H9 (cell line): ENCODE measurements around the gene MAD2L1. TPM values are rescaled to one million over a fixed set of nuclear protein-coding genes. Genes with fewer than 3 reads are reported as not detected.

Source experiments
- DNase-seq: peaks from one replicate; pipeline ENCODE4 v3.0.0-alpha.2; 2017
- H2AFZ ChIP-seq: one replicate; pipeline ENCODE4 v1.6.1; 2013; ENCODE audit warnings: mild to moderate bottlenecking, low read length, control low read depth, moderate library complexity
- H2AK5ac ChIP-seq: 2 replicates; pipeline ENCODE4 v1.6.1; 2013; ENCODE audit warnings: low read length, control low read depth, mixed read lengths; ENCODE audit not compliant: insufficient read length
- H2BK120ac ChIP-seq: one replicate; pipeline ENCODE4 v1.6.1; 2013; ENCODE audit warnings: low read depth, mild to moderate bottlenecking, low read length, control low read depth, inconsistent platforms; ENCODE audit not compliant: poor library complexity, severe bottlenecking
- H2BK12ac ChIP-seq: 2 replicates; pipeline ENCODE4 v1.6.1; 2013; ENCODE audit warnings: low read length, control low read depth, mixed read lengths, low read depth; ENCODE audit not compliant: insufficient read length
- H2BK15ac ChIP-seq: 2 replicates; pipeline ENCODE4 v1.6.1; 2013; ENCODE audit warnings: low read depth, low read length, control low read depth
- H2BK20ac ChIP-seq: one replicate; pipeline ENCODE4 v1.6.1; 2013; ENCODE audit warnings: low read depth, mild to moderate bottlenecking, low read length, control low read depth, inconsistent platforms; ENCODE audit not compliant: poor library complexity, severe bottlenecking
- H2BK5ac ChIP-seq: 2 replicates; pipeline ENCODE4 v1.6.1; 2013; ENCODE audit warnings: low read length, control low read depth, mixed read lengths; ENCODE audit not compliant: insufficient read length
- H3K14ac ChIP-seq: 2 replicates; pipeline ENCODE4 v1.6.1; 2013; ENCODE audit warnings: low read length, control low read depth; ENCODE audit not compliant: insufficient read depth
- H3K18ac ChIP-seq: 2 replicates; pipeline ENCODE4 v1.6.1; 2013; ENCODE audit warnings: low read depth, mild to moderate bottlenecking, mixed read lengths, low read length, control low read depth; ENCODE audit not compliant: insufficient read length
- H3K23ac ChIP-seq: 2 replicates; pipeline ENCODE4 v1.6.1; 2013; ENCODE audit warnings: low read length, control low read depth, mixed read lengths, low read depth; ENCODE audit not compliant: insufficient read length
- H3K23me2 ChIP-seq: 2 replicates; pipeline ENCODE4 v1.6.1; 2013; ENCODE audit warnings: low read depth, mild to moderate bottlenecking, mixed read lengths, low read length, control low read depth; ENCODE audit not compliant: insufficient read length, poor library complexity, severe bottlenecking
- H3K27ac ChIP-seq: 2 replicates; pipeline ENCODE4 v1.5.1; 2013; ENCODE audit warnings: low read length, control low read depth, mixed read lengths, low read depth; ENCODE audit not compliant: insufficient read length
- H3K27me3 ChIP-seq: 2 replicates; pipeline ENCODE4 v1.6.1; 2013; ENCODE audit warnings: low read length, control low read depth, inconsistent platforms; ENCODE audit not compliant: insufficient read depth
- H3K4ac ChIP-seq: 2 replicates; pipeline ENCODE4 v1.6.1; 2013; ENCODE audit warnings: low read depth, mild to moderate bottlenecking, control low read depth, inconsistent platforms, low read length, moderate library complexity
- H3K4me1 ChIP-seq: 2 replicates; pipeline ENCODE4 v1.6.1; 2013; ENCODE audit warnings: low read length, control low read depth, inconsistent platforms; ENCODE audit not compliant: insufficient read depth
- H3K4me2 ChIP-seq: 2 replicates; pipeline ENCODE4 v1.6.1; 2013; ENCODE audit warnings: low read length, control low read depth, mixed read lengths; ENCODE audit not compliant: insufficient read length, insufficient read depth
- H3K56ac ChIP-seq: 2 replicates; pipeline ENCODE4 v1.6.1; 2013; ENCODE audit warnings: low read depth, mild to moderate bottlenecking, mixed read lengths, low read length, control low read depth; ENCODE audit not compliant: insufficient read length
- H3K79me1 ChIP-seq: 2 replicates; pipeline ENCODE4 v1.6.1; 2013; ENCODE audit warnings: low read depth, mild to moderate bottlenecking, moderate library complexity, low read length, control low read depth, inconsistent platforms; ENCODE audit not compliant: insufficient read depth, poor library complexity, severe bottlenecking
- H3K79me2 ChIP-seq: 2 replicates; pipeline ENCODE4 v1.6.1; 2013; ENCODE audit warnings: low read length, control low read depth, inconsistent platforms; ENCODE audit not compliant: insufficient read depth
- H3K9ac ChIP-seq: 2 replicates; pipeline ENCODE4 v1.6.1; 2013; ENCODE audit warnings: low read length, control low read depth, mixed read lengths; ENCODE audit not compliant: insufficient read length; ENCODE audit errors: extremely low read depth
- H3K9me3 ChIP-seq: one replicate; pipeline ENCODE4 v1.6.1; 2013; ENCODE audit warnings: low read depth, low read length, inconsistent platforms; ENCODE audit not compliant: control insufficient read depth
- H3T11ph ChIP-seq: one replicate; pipeline ENCODE4 v1.6.1; 2013; ENCODE audit warnings: mild to moderate bottlenecking, low read length, control low read depth, inconsistent platforms
- H4K20me1 ChIP-seq: one replicate; pipeline ENCODE4 v1.6.1; 2013; ENCODE audit not compliant: control insufficient read depth, insufficient read length, insufficient read depth
- H4K5ac ChIP-seq: 2 replicates; pipeline ENCODE4 v1.6.1; 2013; ENCODE audit warnings: low read depth, mild to moderate bottlenecking, mixed read lengths, low read length, control low read depth; ENCODE audit not compliant: insufficient read length
- H4K8ac ChIP-seq: replicated peaks from 2 replicates; pipeline ENCODE4 v1.6.1; 2013; ENCODE audit warnings: low read length, control low read depth, mixed read lengths, low read depth; ENCODE audit not compliant: insufficient read length
- H4K91ac ChIP-seq: 2 replicates; pipeline ENCODE4 v1.6.1; 2013; ENCODE audit warnings: low read depth, mild to moderate bottlenecking, moderate library complexity, mixed read lengths, low read length, control low read depth; ENCODE audit not compliant: insufficient read length
- H3K27ac Mint-ChIP-seq, 3 experiments: 2 replicates in 2 of 3; 3 replicates in 1 of 3; pipeline ENCODE4 v1.8.0; 2020 to 2021; ENCODE audit warnings: mixed read lengths in 3 of 3, mild to moderate bottlenecking in 1 of 3, moderate library complexity in 1 of 3
- H3K27me3 Mint-ChIP-seq: 2 replicates; pipeline ENCODE4 v1.8.0; 2021; ENCODE audit warnings: low read depth, mild to moderate bottlenecking, moderate library complexity, mixed read lengths
- H3K36me3 Mint-ChIP-seq, 3 experiments: 2 replicates in 2 of 3; 3 replicates in 1 of 3; pipeline ENCODE4 v1.8.0; 2020 to 2021; ENCODE audit warnings: low read depth in 3 of 3, mixed read lengths in 3 of 3; ENCODE audit not compliant: insufficient read depth in 1 of 3
- H3K4me1 Mint-ChIP-seq, 2 experiments: 2 replicates each; pipeline ENCODE4 v1.8.0; 2020; ENCODE audit warnings: mixed read lengths in 2 of 2
- H3K4me3 Mint-ChIP-seq, 2 experiments: 2 replicates in 1 of 2; 3 replicates in 1 of 2; pipeline ENCODE4 v1.8.0; 2020 to 2021; ENCODE audit warnings: mild to moderate bottlenecking in 2 of 2, mixed read lengths in 2 of 2, moderate library complexity in 1 of 2
- H3K9me3 Mint-ChIP-seq, 2 experiments: 2 replicates in 1 of 2; 3 replicates in 1 of 2; pipeline ENCODE4 v1.8.0; 2020; ENCODE audit warnings: mild to moderate bottlenecking in 2 of 2, mixed read lengths in 2 of 2, moderate library complexity in 1 of 2
- CTCF ChIP-seq: fragments of 200-600 bp; sonication (generic); conservative IDR thresholded peaks from 3 replicates; pipeline ENCODE4 v1.8.0; 2021; ENCODE audit warnings: antibody characterized with exemption, mild to moderate bottlenecking
- WGBS: extraction: QIAGEN DNeasy Blood & Tissue Kit; methylation state at CpG from one replicate; pipeline ENCODE4 v1.1.7; 2013; ENCODE audit warnings: missing lambda C conversion rate, low lambda C conversion rate, mixed read lengths; ENCODE audit not compliant: insufficient read length; ENCODE audit errors: extremely low coverage; 5-methylcytosine and 5-hydroxymethylcytosine counted together
- total RNA-seq: library from RNA; stranded (reverse); gene quantifications from 2 replicates; pipeline ENCODE4 v1.2.1, GENCODE V29; 2021

MAD2L1 gene
- total RNA-seq, 1 experiment from 2014 or later, result 87.2 TPM

- H3K9me3 ChIP-seq, result no peaks in the 10 kb centered on the region
- no peaks in the 10 kb centered on the region for H3K23me2 ChIP-seq
- H3K23ac ChIP-seq, result no peak overlapping the region
- H3K4me1 Mint-ChIP-seq, result peaks cover 0 to 3% of the 10 kb centered on the region in 2 experiments; a peak in 1 of 4 replicates
- no peaks in the 10 kb centered on the region for H4K20me1 ChIP-seq
- H2BK5ac ChIP-seq, result no peak overlapping the region
- no peak overlapping the region for H3K4ac ChIP-seq
- H3K4me2 ChIP-seq, result no peak overlapping the region
- H3K9me3 Mint-ChIP-seq, result peaks cover 0 to 9% of the 10 kb centered on the region in 2 experiments; a peak in 3 of 5 replicates
- H2BK20ac ChIP-seq, result no peak overlapping the region
- H3T11ph ChIP-seq, result no peak overlapping the region
- H2BK120ac ChIP-seq, result no peak overlapping the region
- no peak overlapping the region for H3K27ac ChIP-seq
- no peak overlapping the region for H4K8ac ChIP-seq
- no peak overlapping the region for H2AFZ ChIP-seq
- H3K79me2 ChIP-seq, result no peaks in the 10 kb centered on the region
- DNase-seq, result no peak
- no peaks in the 10 kb centered on the region for H3K4me1 ChIP-seq
- peaks cover 1 to 16% (median 4%) of the 10 kb centered on the region in 3 experiments; a peak in 6 of 7 replicates for H3K36me3 Mint-ChIP-seq
- H3K18ac ChIP-seq, result no peak overlapping the region
- no peak overlapping the region for H3K14ac ChIP-seq
- H2AK5ac ChIP-seq, result no peak overlapping the region
- H3K27me3 Mint-ChIP-seq, result peaks cover 70% of the 10 kb centered on the region
- no peak overlapping the region for H4K91ac ChIP-seq
- H3K9ac ChIP-seq, result no peak overlapping the region
- H3K27me3 ChIP-seq, result no peaks in the 10 kb centered on the region; the same call in 1 of the 2 replicates
- H2BK12ac ChIP-seq, result no peak overlapping the region
- H4K5ac ChIP-seq, result no peak overlapping the region
- no peak overlapping the region for H2BK15ac ChIP-seq
- no CpG with 5 or more reads among the region's 4 CpGs for WGBS
- no peak overlapping the region for H3K56ac ChIP-seq
- no peak overlapping the region for H3K4me3 Mint-ChIP-seq
- no peak for TF ChIP-seq CTCF
- no peak overlapping the region for H3K27ac Mint-ChIP-seq
- no peaks in the 10 kb centered on the region for H3K79me1 ChIP-seq
Measured at GRCh38 chr4:120008957-120009356, 57.7 kb downstream of the MAD2L1 start.
